HUDEP-2 (cell line): ENCODE results near the gene SMARCD2.

Experiments
- DNase-seq, 76 experiments: peaks; one replicate each; lab custom pipeline; 2025; ENCODE audit not compliant: unreplicated experiment in 76 of 76; lab: John Stamatoyannopoulos, UW

The SMARCD2 gene

GRCh38 chr17:63833026-63833740, 9.3 kb downstream of the SMARCD2 start:
- no peak for DNase-seq

- DNase-seq = no peak
Observed at GRCh38 chr17:63832455-63832854, 10.0 kb downstream of the SMARCD2 start.

GRCh38 chr17:63832014-63832413, 10.5 kb downstream of the SMARCD2 start:
- DNase-seq = no peak

- DNase-seq = no peak
Observed at GRCh38 chr17:63831505-63831904, 11.0 kb downstream of the SMARCD2 start.

- DNase-seq = no peak
Observed at GRCh38 chr17:63830904-63831491, 11.5 kb downstream of the SMARCD2 start.

GRCh38 chr17:63830278-63830677, 12.2 kb downstream of the SMARCD2 start:
- DNase-seq = no peak

GRCh38 chr17:63828936-63829335, 13.5 kb downstream of the SMARCD2 start:
- DNase-seq = no peak

- DNase-seq = no peak
Observed at GRCh38 chr17:63827801-63828221, 14.7 kb downstream of the SMARCD2 start.

GRCh38 chr17:63827002-63827800, 15.3 kb downstream of the SMARCD2 start, which contains the start of the genes FTSJ3 and PSMC5:
Gene FTSJ3 (minus strand): TSS chr17:63827663. CDS start chr17:63826902, 761 bp downstream.
Gene PSMC5 (plus strand): TSS chr17:63827431. CDS start chr17:63827491, 60 bp downstream.
- peak in 75 of 76 experiments; percentile 47 to 98 (median 88) for DNase-seq

GRCh38 chr17:63826468-63827001, 15.9 kb downstream of the SMARCD2 start:
- DNase-seq = peak in 7 of 76 experiments; percentile 26 to 77 (median 61)

- DNase-seq = no peak
Observed at GRCh38 chr17:63824362-63824761, 18.1 kb downstream of the SMARCD2 start.

GRCh38 chr17:63823659-63824331, 18.7 kb downstream of the SMARCD2 start:
- DNase-seq = no peak

- no peak for DNase-seq
Observed at GRCh38 chr17:63822537-63822936, 19.9 kb downstream of the SMARCD2 start.

GRCh38 chr17:63821804-63822203, 20.7 kb downstream of the SMARCD2 start:
- no peak for DNase-seq

- no peak for DNase-seq
Observed at GRCh38 chr17:63820963-63821561, 21.4 kb downstream of the SMARCD2 start.

GRCh38 chr17:63819585-63820537, 22.6 kb downstream of the SMARCD2 start:
- DNase-seq = no peak

- DNase-seq = no peak
Observed at GRCh38 chr17:63819131-63819530, 23.4 kb downstream of the SMARCD2 start.

GRCh38 chr17:63817736-63818385, 24.6 kb downstream of the SMARCD2 start:
- no peak for DNase-seq
